GM19035 (cell line): Measurements from ENCODE around the gene NPL.

Source experiments
- ATAC-seq: cut with Tn5 transposase; IDR thresholded peaks from one replicate; pipeline ENCODE4 v1.9.1; 2021; ENCODE audit not compliant: unreplicated experiment

Gene NPL

GRCh38 chr1:182778862-182779261 lies 10.7 kb upstream of the NPL start:
- no peak for ATAC-seq

- ATAC-seq = no peak
Measured at GRCh38 chr1:182779530-182779929, 10.0 kb upstream of the NPL start.

- ATAC-seq = peak; percentile 63
Measured at GRCh38 chr1:182781841-182782586, 7.6 kb upstream of the NPL start.

GRCh38 chr1:182782587-182782913 lies 7.0 kb upstream of the NPL start:
- no peak for ATAC-seq

- ATAC-seq = no peak
Measured at GRCh38 chr1:182783068-182783467, 6.5 kb upstream of the NPL start.

DNA sequence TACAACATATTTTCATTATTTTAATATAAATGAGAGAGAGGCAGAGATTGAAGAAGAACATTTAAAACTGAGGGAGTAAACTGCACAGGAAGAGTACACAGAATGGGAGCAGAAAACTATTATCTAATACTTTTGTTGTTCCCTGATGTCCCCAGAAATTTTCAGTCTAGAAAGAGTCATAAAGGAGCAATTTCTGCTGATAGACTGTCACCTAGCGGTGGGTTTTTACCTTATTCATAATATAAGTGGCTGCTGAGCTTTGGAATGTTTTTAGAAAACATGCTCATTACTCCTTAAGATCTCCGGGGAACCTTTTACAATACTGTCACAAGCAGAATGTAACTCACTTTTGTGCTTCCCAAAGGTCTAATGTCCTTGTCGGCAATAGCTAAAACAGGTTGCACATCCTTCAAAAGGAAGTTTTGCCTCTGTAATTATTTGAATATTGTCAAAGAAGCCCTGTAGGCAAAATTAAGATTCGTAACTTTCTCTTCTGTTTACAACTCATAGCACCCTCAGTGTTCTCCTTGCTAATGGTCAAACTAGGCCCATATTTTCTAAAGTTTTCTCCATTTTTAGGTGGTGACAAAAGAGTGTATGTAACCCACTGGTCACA lies 4.9 kb upstream of the NPL start:
- no peak for ATAC-seq

DNA sequence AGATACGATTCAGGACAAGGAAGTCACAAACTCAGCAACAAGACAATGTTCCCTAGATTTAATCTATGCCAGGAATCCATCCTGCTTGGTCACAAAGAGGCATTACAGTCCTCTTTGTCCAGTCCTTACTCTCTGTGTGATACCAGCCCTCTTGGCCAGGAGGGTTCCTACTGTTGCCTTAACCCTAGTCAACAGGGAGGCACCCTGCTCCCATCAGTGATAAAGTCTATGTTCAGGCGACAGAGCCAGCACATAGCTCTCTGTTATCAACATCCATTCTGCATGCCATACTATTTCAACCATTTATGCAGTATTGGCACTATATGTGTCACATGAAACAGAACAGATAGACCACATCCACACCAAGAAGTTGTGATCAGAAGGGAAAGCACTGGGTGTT lies 4.4 kb upstream of the NPL start:
- no peak for ATAC-seq

DNA sequence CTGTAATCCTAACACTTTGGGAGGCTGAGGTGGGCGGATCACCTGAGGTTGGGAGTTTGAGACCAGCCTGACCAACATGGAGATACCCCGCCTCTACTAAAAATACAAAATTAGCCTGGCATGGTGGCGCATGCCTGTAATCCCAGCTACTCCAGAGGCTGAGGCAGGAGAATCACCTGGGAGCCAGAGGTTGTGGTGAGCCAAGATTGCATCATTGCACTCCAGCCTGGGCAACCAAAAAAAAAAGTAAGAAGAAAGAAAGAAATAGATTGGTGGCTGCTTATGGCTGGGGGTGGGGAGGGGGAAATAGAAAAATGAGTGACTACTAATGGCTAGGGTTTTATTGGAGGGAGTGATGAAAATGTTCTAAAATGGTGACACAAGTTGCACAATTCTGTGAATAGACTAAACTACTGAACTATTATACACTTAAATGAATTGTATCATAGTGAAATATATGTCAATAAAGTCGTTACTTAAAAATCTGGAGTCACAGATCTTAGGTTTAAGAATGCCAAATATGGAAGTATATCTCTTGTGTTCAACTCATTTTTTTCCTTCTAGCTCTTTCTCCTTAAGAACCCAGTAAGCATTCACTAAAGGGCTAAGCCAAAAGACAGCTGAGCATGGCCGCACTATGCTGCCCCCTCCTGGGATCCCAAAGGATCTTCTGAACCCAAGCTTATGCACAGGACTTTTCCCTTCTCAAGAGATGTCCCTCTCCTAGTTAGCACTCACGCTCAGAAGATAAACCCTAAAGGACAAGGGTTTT lies 3.2 kb upstream of the NPL start:
- no peak for ATAC-seq

- ATAC-seq = no peak
Measured at GRCh38 chr1:182786995-182787324, 2.6 kb upstream of the NPL start.

- ATAC-seq = no peak
Measured at GRCh38 chr1:182791281-182792179, 2.0 kb downstream of the NPL start.

DNA sequence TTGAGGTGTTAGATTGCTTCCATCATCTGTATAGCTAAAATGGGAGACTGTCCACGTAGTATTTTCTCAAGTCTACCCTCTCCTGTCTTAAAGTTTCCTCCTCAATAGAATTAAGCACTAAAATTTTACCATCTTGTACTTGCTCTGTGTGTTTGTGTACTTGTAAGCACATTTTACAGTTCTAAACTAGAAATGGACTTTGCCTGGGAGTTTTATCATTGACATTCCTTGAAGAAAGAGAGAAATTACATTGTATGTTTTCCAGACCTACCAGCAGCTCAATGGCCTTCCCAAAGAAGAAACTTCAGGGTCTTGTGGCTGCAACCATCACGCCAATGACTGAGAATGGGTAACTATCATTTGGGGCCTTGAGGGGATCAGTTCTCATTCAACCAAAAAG lies 4.5 kb downstream of the NPL start:
- ATAC-seq = no peak

DNA sequence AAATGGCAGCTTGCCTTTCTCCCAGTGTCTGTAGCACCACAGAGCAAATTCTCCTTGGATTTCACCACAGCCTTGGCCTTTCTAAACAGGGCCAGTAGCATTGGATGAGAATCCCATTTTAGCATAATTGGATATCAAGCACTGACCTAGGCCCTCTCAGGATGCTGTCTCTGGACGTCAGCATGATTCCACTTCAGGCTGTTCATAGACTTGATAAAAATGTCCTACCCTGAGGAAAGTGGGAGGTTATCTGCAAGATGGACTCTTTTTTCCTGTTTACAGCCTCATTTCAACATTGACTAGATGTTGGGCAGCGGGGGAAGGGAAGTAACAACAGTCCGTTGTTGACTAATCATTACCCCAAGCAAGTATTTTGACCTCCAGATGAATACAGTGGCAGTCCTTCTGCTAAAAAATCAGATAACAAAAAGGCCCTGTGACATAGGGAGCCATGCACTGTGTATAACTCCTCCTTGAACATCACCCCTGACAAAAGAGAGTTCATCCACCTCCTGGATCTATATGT lies 5.2 kb downstream of the NPL start:
- ATAC-seq = no peak

DNA sequence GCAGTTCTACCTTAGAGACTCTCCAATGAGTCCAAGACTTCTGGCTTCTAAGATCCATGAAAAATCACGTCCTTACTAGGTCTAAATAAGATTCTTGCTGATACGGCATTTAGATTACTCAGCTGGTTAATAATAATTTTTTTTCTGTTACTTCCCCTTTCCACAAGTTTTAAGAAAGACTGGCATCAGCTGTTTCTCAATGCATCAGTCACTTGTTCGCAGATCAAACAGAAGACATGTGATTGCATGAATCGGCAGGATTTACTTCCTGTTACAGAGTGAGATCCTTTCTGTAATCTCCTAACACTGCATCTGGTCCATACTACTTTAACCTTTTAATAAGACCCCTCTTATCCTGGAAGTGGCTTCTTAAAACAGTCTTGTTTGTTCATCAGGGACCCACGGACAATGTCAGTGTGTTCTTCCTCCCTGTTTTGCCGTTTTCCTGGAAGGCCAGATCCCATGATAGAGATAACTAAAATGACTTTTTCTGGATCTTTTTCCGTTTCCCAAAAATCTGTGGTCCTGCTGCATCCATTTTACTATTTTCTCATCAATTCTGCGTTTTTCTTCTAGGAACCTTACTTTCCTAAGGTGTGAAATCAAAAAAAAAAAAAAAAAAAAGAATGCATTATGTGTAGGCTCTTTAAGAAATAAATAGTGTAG lies 6.1 kb downstream of the NPL start:
- ATAC-seq = no peak

GRCh38 chr1:182802006-182802803 lies 12.6 kb downstream of the NPL start:
- ATAC-seq = no peak

- no peak for ATAC-seq
Measured at GRCh38 chr1:182803846-182804245, 14.3 kb downstream of the NPL start.

DNA sequence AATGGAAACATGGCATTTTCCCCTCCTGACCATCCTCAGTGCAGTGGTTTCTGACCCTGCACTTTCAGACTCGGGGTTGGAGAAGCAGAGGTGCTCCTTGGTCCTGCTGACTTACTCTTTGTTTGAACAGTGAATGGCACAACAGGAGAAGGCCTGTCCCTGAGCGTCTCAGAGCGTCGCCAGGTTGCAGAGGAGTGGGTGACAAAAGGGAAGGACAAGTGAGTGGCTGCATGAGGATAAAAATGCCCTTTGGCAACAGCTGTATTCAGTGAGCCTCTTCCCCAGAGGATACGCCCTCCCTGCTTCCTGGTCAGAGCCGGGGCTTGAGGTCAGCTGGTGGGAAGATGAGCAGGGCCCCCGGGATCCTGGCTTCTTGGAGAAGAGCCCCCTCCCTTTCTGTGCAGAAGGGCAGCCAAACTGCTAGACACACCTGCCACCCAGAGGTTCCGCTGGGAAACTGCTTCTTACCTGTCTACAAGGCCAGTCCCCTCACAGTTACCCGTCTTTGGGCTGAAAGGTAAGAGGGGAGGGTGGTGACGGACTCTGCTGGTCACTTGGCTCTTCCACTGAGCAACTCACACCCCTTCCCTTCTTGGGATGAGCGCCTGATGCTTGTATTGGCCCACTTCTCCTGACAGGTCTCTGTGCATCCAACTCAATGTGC lies 16.6 kb downstream of the NPL start:
- no peak for ATAC-seq

DNA sequence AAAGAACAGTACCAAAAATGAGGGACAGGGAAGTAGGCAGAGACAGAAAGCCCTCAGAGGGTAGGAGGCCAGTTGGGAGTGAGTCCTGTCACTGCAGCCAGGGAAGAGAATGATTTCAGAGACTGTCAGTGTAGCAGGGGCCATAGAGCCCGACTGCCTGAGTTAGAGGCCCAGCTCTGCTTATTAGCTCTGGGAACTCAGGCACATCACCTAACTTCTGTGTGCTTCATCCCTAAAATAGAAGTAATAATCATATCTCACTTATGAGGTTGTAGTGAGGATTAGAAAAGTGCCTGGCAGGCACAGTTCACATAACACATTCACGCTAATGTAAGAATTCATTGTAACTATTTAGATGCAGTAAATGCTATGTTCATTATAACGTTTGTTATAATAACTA lies 18.3 kb downstream of the NPL start:
- no peak for ATAC-seq

DNA sequence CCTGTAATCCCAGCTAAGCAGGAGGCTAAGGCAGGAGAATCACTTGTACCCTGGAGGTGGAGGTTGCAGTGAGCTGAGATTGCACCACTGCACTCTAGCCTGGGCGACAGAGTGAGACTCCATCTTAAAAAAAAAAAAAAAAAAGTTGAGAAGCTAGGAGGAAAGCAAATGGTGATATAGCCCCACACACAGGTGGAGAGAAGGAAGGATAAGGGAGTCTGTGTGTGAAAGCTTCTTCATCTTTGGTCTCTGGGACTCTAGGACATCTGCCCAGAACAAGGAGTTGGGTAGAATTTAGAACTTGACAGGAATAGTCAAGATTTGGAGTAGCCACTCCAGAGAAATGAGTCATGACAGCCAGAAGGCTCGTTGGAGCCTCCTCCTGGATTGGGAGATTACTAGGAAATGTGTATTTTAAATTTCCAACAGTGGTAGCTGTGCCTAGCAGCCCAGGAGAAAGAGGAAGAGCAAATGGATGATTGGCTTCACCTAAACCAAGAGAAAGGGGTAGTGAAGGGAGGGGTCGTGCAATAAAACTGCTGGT lies 19.9 kb downstream of the NPL start:
- ATAC-seq = no peak
